HFFc6 (cell line): ENCODE measurements around the gene FAM184B. TPM values are rescaled to one million over a fixed set of nuclear protein-coding genes. Genes with fewer than 3 reads are reported as not detected.

ENCODE experiments used
- DNase-seq: peaks from one replicate; pipeline ENCODE4 v3.0.0-alpha.2; 2018
- H3K27ac Mint-ChIP-seq: 2 replicates; pipeline ENCODE4 v1.8.0; 2020; ENCODE audit warnings: mild to moderate bottlenecking, mixed read lengths
- H3K27me3 Mint-ChIP-seq: 2 replicates; pipeline ENCODE4 v1.8.0; 2021; ENCODE audit warnings: mild to moderate bottlenecking, moderate library complexity, mixed read lengths; ENCODE audit not compliant: insufficient read depth
- H3K36me3 Mint-ChIP-seq: 2 replicates; pipeline ENCODE4 v1.8.0; 2021; ENCODE audit warnings: low read depth, mixed read lengths
- H3K4me1 Mint-ChIP-seq: 2 replicates; pipeline ENCODE4 v1.8.0; 2020; ENCODE audit warnings: low read depth, mixed read lengths
- H3K4me3 Mint-ChIP-seq: 2 replicates; pipeline ENCODE4 v1.8.0; 2020; ENCODE audit warnings: mild to moderate bottlenecking, moderate library complexity, mixed read lengths
- H3K9me3 Mint-ChIP-seq: 2 replicates; pipeline ENCODE4 v1.8.0; 2020; ENCODE audit warnings: mild to moderate bottlenecking, mixed read lengths
- CTCF ChIP-seq: fragments of 200-600 bp; sonication (generic); IDR thresholded peaks from 2 replicates; pipeline ENCODE4 v1.5.0; 2021; ENCODE audit warnings: antibody characterized with exemption, mild to moderate bottlenecking
- total RNA-seq, 6 experiments: library from RNA; stranded (reverse); fragmentation: NEBNext Ultra II Directional; extraction: Animal tissue kit (Norgen Biotek cat#: 25700); gene quantifications; 2 replicates in 1 of 6; 3 replicates in 5 of 6; pipeline ENCODE4 v1.2.3, GENCODE V29; 2021

The FAM184B gene
- total RNA-seq, 6 experiments from 2014 or later = 0.02 to 0.05 TPM; not detected in 4

DNA sequence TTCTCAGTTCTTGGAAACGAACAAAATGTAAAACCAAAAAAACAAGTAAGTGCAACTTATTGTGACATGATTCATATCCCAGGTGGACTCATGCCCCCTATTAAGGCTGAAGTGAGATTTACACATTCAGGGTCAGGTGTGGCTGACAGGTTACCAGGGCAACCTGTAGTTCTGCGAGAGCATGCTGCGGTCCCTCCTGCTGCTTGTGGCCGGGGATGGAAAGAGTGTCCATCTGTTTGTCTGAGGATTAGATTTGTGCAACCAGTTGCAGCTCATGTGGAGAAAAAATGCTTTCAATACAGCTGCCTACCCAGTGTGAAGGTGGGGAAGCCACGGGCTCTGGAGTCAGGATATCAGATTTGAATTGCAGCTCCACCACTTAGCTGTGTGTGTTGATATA is 78.8 kb downstream of the FAM184B start:
- TF ChIP-seq CTCF = no peak
- DNase-seq = no peak
- H3K27me3 Mint-ChIP-seq = peaks cover 24% of the 10 kb centered on the region; the same call in 1 of the 2 replicates
- no peak overlapping the region for H3K27ac Mint-ChIP-seq
- H3K4me3 Mint-ChIP-seq = no peak overlapping the region
- H3K9me3 Mint-ChIP-seq = no peaks in the 10 kb centered on the region
- H3K36me3 Mint-ChIP-seq = no peaks in the 10 kb centered on the region
- no peaks in the 10 kb centered on the region for H3K4me1 Mint-ChIP-seq

DNA sequence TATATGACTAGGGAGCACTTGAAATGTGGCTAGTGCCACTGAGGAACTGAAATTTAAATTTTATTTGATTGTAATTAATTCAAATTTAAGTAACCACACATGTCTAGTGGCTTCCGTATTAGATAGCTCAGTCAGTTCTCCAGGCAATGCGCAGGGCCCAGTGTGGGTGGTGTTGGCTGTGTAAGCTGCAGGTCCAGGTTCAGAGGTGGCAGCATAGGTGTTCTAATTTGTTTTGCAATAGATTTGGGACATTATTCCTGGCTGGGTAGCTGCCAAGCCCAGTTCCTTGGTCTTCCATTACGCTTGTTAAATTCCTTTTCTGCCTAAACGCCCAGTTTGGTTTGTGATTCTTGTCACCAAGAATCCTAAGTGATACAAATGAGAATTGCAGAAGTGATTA is 79.5 kb downstream of the FAM184B start:
- H3K4me3 Mint-ChIP-seq = no peak overlapping the region
- no peak for TF ChIP-seq CTCF
- H3K27ac Mint-ChIP-seq = no peak overlapping the region
- no peaks in the 10 kb centered on the region for H3K36me3 Mint-ChIP-seq
- H3K27me3 Mint-ChIP-seq = peaks cover 25% of the 10 kb centered on the region; the same call in 1 of the 2 replicates
- H3K9me3 Mint-ChIP-seq = no peaks in the 10 kb centered on the region
- H3K4me1 Mint-ChIP-seq = no peaks in the 10 kb centered on the region
- DNase-seq = no peak

GRCh38 chr4:17701138-17701839 is 80.1 kb downstream of the FAM184B start:
- H3K27ac Mint-ChIP-seq = no peak overlapping the region
- no peaks in the 10 kb centered on the region for H3K36me3 Mint-ChIP-seq
- TF ChIP-seq CTCF = no peak
- no peak for DNase-seq
- peaks cover 27% of the 10 kb centered on the region; the same call in 1 of the 2 replicates for H3K27me3 Mint-ChIP-seq
- no peaks in the 10 kb centered on the region for H3K4me1 Mint-ChIP-seq
- H3K9me3 Mint-ChIP-seq = no peaks in the 10 kb centered on the region
- H3K4me3 Mint-ChIP-seq = no peak overlapping the region

DNA sequence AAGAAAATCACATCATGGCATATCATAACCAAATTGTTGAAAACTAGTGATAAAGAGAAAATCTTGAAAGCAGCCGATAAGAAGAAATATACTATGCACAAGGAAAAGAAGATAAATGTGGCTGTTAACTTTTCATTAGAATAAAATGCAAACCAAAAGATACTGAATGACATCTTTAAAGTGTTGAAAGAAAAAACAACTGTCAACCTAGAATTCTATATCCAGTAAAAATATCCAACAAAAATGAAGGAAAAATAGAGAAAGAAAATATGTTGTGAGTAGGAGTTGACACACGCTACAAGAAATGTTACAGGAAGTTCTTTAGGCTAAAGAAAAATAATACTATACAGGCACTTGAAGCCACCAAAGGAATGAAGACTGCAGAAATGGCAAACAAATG is 82.0 kb downstream of the FAM184B start:
- no peak overlapping the region for H3K27ac Mint-ChIP-seq
- DNase-seq = no peak
- TF ChIP-seq CTCF = no peak
- H3K4me1 Mint-ChIP-seq = no peaks in the 10 kb centered on the region
- H3K4me3 Mint-ChIP-seq = no peak overlapping the region
- H3K27me3 Mint-ChIP-seq = peaks cover 19% of the 10 kb centered on the region
- H3K36me3 Mint-ChIP-seq = no peaks in the 10 kb centered on the region
- H3K9me3 Mint-ChIP-seq = no peaks in the 10 kb centered on the region

GRCh38 chr4:17698116-17698515 is 83.3 kb downstream of the FAM184B start:
- Mint-ChIP-seq H3K27ac (no peak overlapping the region), H3K36me3 (no peaks in the 10 kb centered on the region), H3K4me1 (no peaks in the 10 kb centered on the region), H3K27me3 (peaks cover 16% of the 10 kb centered on the region), H3K4me3 (no peak overlapping the region), H3K9me3 (no peaks in the 10 kb centered on the region)
- no peak for DNase-seq
- no peak for TF ChIP-seq CTCF
